Liver (tissue), 9 donors: Measurements from ENCODE around the gene DEPDC5. TPM values are rescaled to one million over a fixed set of nuclear protein-coding genes. Genes with fewer than 3 reads are reported as not detected.

Experiments
- DNase-seq: peaks from one replicate; pipeline ENCODE4 v3.0.0-alpha.2; 2017; ENCODE audit warnings: low spot score
- H3K27ac ChIP-seq, 2 donors: one replicate each; pipeline ENCODE4 v1.7.0; 2013; ENCODE audit warnings: inconsistent platforms in 2 of 2, low read length in 2 of 2, control low read depth in 1 of 2, low read depth in 1 of 2, mild to moderate bottlenecking in 1 of 2
- H3K27me3 ChIP-seq, 4 donors: one replicate each; pipeline versions ENCODE4 v1.6.1 to v1.7.0; 2013; ENCODE audit warnings: low read length in 3 of 4, inconsistent platforms in 1 of 4, mild to moderate bottlenecking in 1 of 4, moderate library complexity in 1 of 4; ENCODE audit not compliant: control insufficient read depth in 4 of 4, insufficient read depth in 4 of 4
- H3K36me3 ChIP-seq, 4 donors: one replicate each; pipeline versions ENCODE4 v1.6.1 to v1.7.0; 2013; ENCODE audit warnings: low read length in 3 of 4, mild to moderate bottlenecking in 3 of 4, low read depth in 1 of 4, moderate library complexity in 1 of 4; ENCODE audit not compliant: control insufficient read depth in 4 of 4, insufficient read depth in 3 of 4
- H3K4me1 ChIP-seq, 4 donors: one replicate each; pipeline versions ENCODE4 v1.6.1 to v1.7.0; 2013; ENCODE audit warnings: low read length in 3 of 4, mild to moderate bottlenecking in 3 of 4, moderate library complexity in 1 of 4; ENCODE audit not compliant: control insufficient read depth in 4 of 4, insufficient read depth in 4 of 4
- H3K4me3 ChIP-seq, 3 donors: one replicate each; pipeline versions ENCODE4 v1.6.1 to v1.7.0; 2013; ENCODE audit warnings: low read length in 3 of 3, control low read depth in 1 of 3, low read depth in 1 of 3, mild to moderate bottlenecking in 1 of 3
- H3K9ac ChIP-seq, 2 donors: one replicate each; pipeline ENCODE4 v1.7.0; 2013; ENCODE audit warnings: low read length in 2 of 2, mild to moderate bottlenecking in 2 of 2, moderate library complexity in 2 of 2, control low read depth in 1 of 2, low read depth in 1 of 2
- H3K9me3 ChIP-seq, 4 donors: one replicate each; pipeline versions ENCODE4 v1.6.1 to v1.7.0; 2013; ENCODE audit warnings: low read length in 3 of 4; ENCODE audit not compliant: control insufficient read depth in 4 of 4
- ATF3 ChIP-seq: IDR thresholded peaks from 2 replicates; pipeline ENCODE4 v1.6.1; 2016; ENCODE audit warnings: antibody characterized with exemption
- FOXA1 ChIP-seq: IDR thresholded peaks from 2 replicates; pipeline ENCODE4 v1.6.1; 2016; ENCODE audit warnings: antibody characterized with exemption
- FOXA2 ChIP-seq: IDR thresholded peaks from 2 replicates; pipeline ENCODE4 v1.6.1; 2016; ENCODE audit warnings: antibody characterized with exemption
- GABPA ChIP-seq, 2 donors: IDR thresholded peaks in 1 of 2; conservative IDR thresholded peaks in 1 of 2; 2 replicates each; pipeline ENCODE4 v1.6.1; 2016; ENCODE audit warnings: antibody characterized with exemption in 2 of 2, mild to moderate bottlenecking in 1 of 2, moderate library complexity in 1 of 2
- HNF4A ChIP-seq, 2 donors: conservative IDR thresholded peaks; 2 replicates each; pipeline ENCODE4 v1.6.1; 2016; ENCODE audit warnings: antibody characterized with exemption in 2 of 2, mild to moderate bottlenecking in 2 of 2
- HNF4G ChIP-seq: IDR thresholded peaks from 2 replicates; pipeline ENCODE4 v1.6.1; 2016; ENCODE audit warnings: antibody characterized with exemption
- JUND ChIP-seq, 2 donors: IDR thresholded peaks; 2 replicates each; pipeline ENCODE4 v1.6.1; 2016; ENCODE audit warnings: antibody characterized with exemption in 2 of 2
- NR2F2 ChIP-seq: IDR thresholded peaks from 2 replicates; pipeline ENCODE4 v1.6.1; 2016; ENCODE audit warnings: antibody characterized with exemption
- RAD21 ChIP-seq, 2 donors: IDR thresholded peaks; 2 replicates each; pipeline ENCODE4 v1.6.1; 2016; ENCODE audit warnings: antibody characterized with exemption in 2 of 2, mild to moderate bottlenecking in 2 of 2
- RXRA ChIP-seq, 2 donors: IDR thresholded peaks; 2 replicates each; pipeline ENCODE4 v1.6.1; 2017 to 2018; ENCODE audit warnings: antibody characterized with exemption in 2 of 2, mild to moderate bottlenecking in 1 of 2
- SP1 ChIP-seq: IDR thresholded peaks from 2 replicates; pipeline ENCODE4 v1.6.1; 2018; ENCODE audit warnings: antibody characterized with exemption, mild to moderate bottlenecking
- TAF1 ChIP-seq: conservative IDR thresholded peaks from 2 replicates; pipeline ENCODE4 v1.6.1; 2016; ENCODE audit warnings: antibody characterized with exemption, mild to moderate bottlenecking
- YY1 ChIP-seq: IDR thresholded peaks from 2 replicates; pipeline ENCODE4 v1.6.1; 2016; ENCODE audit warnings: antibody characterized with exemption, mild to moderate bottlenecking
- ZBTB33 ChIP-seq: IDR thresholded peaks from 2 replicates; pipeline ENCODE4 v1.6.1; 2016; ENCODE audit warnings: antibody characterized with exemption
- WGBS: extraction: QIAGEN DNeasy Blood & Tissue Kit; methylation state at CpG from one replicate; pipeline ENCODE4 v1.1.7; 2013; 5-methylcytosine and 5-hydroxymethylcytosine counted together
- polyA plus RNA-seq, 2 donors: library from polyadenylated mRNA; stranded (reverse) in 1 of 2; unstranded in 1 of 2; fragments of 200-250 nt in 1 of 2; fragments of >200 nt in 1 of 2; fragmentation: Nextera tagmentation in 1 of 2; extraction: Ambion mirVana in 1 of 2; gene quantifications; one replicate each; pipeline versions ENCODE4 v1.2.1 to v1.2.3, GENCODE V29; 2013 to 2015
- total RNA-seq, 2 donors: library from RNA; depleted of rRNA; stranded (reverse); fragments of >200 nt; gene quantifications; one replicate each; pipeline ENCODE4 v1.2.3, GENCODE V29; 2014
- TF ChIP-seq, protein P1 (sequence below): fragments of 150-350 bp; IDR thresholded peaks from 2 replicates; pipeline ENCODE4 v1.5.1; 2017; ENCODE audit warnings: improper control_type of control experiment, low read depth, low read length; ENCODE audit not compliant: missing input control
- TF ChIP-seq, protein P2 (sequence below): IDR thresholded peaks from 2 replicates; pipeline ENCODE4 v1.6.1; 2016; ENCODE audit warnings: antibody characterized with exemption
- TF ChIP-seq, protein P3 (sequence below): IDR thresholded peaks from 2 replicates; pipeline ENCODE4 v1.6.1; 2016; ENCODE audit warnings: antibody characterized with exemption, mild to moderate bottlenecking
- donor health status: healthy.
- donor health status: healthy.
- donor health status: healthy.
- donor health status: healthy.
- donor health status: healthy.

The DEPDC5 gene
- total and polyA plus RNA-seq, 4 donors: 5.5 to 19.4 (median 12.6) TPM

DNA sequence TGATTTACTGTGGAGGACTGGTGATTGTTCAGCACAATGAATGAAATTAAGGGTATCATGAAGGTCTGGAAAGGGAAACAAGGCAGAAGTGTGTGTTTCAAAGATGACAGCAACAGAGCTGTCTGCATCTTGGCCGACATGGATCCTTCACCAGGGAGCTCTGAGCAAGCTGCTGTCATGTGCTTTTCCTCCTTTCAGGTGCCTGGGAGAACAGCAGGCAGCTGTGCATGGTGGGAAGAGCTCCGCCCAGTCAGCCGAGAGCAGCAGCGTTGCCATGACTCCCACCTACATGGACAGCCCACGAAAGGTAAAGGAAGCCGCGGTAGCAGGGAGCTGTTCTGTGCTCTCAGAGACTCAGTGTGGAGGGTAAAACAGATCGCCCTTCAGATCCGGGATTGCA lies 103.4 kb downstream of the DEPDC5 start:
- no peaks in the 10 kb centered on the region for H3K9me3 ChIP-seq
- 85% methylated on average over 9 of the region's 9 CpGs for WGBS
- H3K27me3 ChIP-seq: no peaks in the 10 kb centered on the region
- no peak for TF ChIP-seq RXRA (IDR thresholded peaks at IDR 0.05)
- TF ChIP-seq SP1: no peak
- no peak for TF ChIP-seq FOXA2
- no peak for TF ChIP-seq YY1
- TF ChIP-seq NR2F2: no peak
- TF ChIP-seq, protein P1, sequence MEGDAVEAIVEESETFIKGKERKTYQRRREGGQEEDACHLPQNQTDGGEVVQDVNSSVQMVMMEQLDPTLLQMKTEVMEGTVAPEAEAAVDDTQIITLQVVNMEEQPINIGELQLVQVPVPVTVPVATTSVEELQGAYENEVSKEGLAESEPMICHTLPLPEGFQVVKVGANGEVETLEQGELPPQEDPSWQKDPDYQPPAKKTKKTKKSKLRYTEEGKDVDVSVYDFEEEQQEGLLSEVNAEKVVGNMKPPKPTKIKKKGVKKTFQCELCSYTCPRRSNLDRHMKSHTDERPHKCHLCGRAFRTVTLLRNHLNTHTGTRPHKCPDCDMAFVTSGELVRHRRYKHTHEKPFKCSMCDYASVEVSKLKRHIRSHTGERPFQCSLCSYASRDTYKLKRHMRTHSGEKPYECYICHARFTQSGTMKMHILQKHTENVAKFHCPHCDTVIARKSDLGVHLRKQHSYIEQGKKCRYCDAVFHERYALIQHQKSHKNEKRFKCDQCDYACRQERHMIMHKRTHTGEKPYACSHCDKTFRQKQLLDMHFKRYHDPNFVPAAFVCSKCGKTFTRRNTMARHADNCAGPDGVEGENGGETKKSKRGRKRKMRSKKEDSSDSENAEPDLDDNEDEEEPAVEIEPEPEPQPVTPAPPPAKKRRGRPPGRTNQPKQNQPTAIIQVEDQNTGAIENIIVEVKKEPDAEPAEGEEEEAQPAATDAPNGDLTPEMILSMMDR: no peak
- TF ChIP-seq RAD21 (IDR thresholded peaks at IDR 0.05): no peak
- TF ChIP-seq, protein P2, sequence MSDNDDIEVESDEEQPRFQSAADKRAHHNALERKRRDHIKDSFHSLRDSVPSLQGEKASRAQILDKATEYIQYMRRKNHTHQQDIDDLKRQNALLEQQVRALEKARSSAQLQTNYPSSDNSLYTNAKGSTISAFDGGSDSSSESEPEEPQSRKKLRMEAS: no peak
- TF ChIP-seq JUND (IDR thresholded peaks at IDR 0.05): no peak
- no peak for DNase-seq
- no peak overlapping the region for H3K27ac ChIP-seq
- H3K9ac ChIP-seq: no peak overlapping the region
- no peak overlapping the region for H3K4me3 ChIP-seq
- H3K36me3 ChIP-seq: peaks cover 2 to 46% (median 27%) of the 10 kb centered on the region in 4 donors
- no peaks in the 10 kb centered on the region for H3K4me1 ChIP-seq

- WGBS: 98% methylated on average over 11 of the region's 11 CpGs
- H3K4me1 ChIP-seq: no peaks in the 10 kb centered on the region
- H3K9me3 ChIP-seq: no peaks in the 10 kb centered on the region
- no peak overlapping the region for H3K27ac ChIP-seq
- no peak for DNase-seq
- no peak for TF ChIP-seq YY1
- no peak for TF ChIP-seq HNF4G
- TF ChIP-seq FOXA1: no peak
- no peak for TF ChIP-seq SP1
- TF ChIP-seq, protein P1: no peak
- no peak for TF ChIP-seq JUND (IDR thresholded peaks at IDR 0.05)
- TF ChIP-seq GABPA (IDR thresholded peaks at IDR 0.05 in 1 of 2, conservative IDR thresholded peaks at IDR 0.05 in 1 of 2): no peak
- TF ChIP-seq ATF3: no peak
- no peak for TF ChIP-seq ZBTB33
- no peak for TF ChIP-seq TAF1
- no peak for TF ChIP-seq RXRA (IDR thresholded peaks at IDR 0.05)
- no peak for TF ChIP-seq FOXA2
- TF ChIP-seq NR2F2: no peak
- TF ChIP-seq, protein P3, sequence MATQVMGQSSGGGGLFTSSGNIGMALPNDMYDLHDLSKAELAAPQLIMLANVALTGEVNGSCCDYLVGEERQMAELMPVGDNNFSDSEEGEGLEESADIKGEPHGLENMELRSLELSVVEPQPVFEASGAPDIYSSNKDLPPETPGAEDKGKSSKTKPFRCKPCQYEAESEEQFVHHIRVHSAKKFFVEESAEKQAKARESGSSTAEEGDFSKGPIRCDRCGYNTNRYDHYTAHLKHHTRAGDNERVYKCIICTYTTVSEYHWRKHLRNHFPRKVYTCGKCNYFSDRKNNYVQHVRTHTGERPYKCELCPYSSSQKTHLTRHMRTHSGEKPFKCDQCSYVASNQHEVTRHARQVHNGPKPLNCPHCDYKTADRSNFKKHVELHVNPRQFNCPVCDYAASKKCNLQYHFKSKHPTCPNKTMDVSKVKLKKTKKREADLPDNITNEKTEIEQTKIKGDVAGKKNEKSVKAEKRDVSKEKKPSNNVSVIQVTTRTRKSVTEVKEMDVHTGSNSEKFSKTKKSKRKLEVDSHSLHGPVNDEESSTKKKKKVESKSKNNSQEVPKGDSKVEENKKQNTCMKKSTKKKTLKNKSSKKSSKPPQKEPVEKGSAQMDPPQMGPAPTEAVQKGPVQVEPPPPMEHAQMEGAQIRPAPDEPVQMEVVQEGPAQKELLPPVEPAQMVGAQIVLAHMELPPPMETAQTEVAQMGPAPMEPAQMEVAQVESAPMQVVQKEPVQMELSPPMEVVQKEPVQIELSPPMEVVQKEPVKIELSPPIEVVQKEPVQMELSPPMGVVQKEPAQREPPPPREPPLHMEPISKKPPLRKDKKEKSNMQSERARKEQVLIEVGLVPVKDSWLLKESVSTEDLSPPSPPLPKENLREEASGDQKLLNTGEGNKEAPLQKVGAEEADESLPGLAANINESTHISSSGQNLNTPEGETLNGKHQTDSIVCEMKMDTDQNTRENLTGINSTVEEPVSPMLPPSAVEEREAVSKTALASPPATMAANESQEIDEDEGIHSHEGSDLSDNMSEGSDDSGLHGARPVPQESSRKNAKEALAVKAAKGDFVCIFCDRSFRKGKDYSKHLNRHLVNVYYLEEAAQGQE: no peak
- no peak for TF ChIP-seq HNF4A (conservative IDR thresholded peaks at IDR 0.05)
- TF ChIP-seq, protein P2: no peak
- no peak for TF ChIP-seq RAD21 (IDR thresholded peaks at IDR 0.05)
- H3K4me3 ChIP-seq: no peak overlapping the region
- no peaks in the 10 kb centered on the region for H3K27me3 ChIP-seq
- H3K9ac ChIP-seq: no peak overlapping the region
- peaks cover 2 to 35% (median 15%) of the 10 kb centered on the region in 4 donors for H3K36me3 ChIP-seq
Measured at GRCh38 chr22:31861226-31861840, 107.5 kb downstream of the DEPDC5 start.
